RWPE2 (cell line): ENCODE measurements around the gene BIK.

Source experiments
- ATAC-seq: fragments of 200-7000 bp; cut with Tn5 transposase; 3 replicates; pipeline ENCODE4 v1.9.1; 2021; ENCODE audit warnings: low read depth
- DNase-seq: peaks from one replicate; pipeline ENCODE4 v3.0.0-alpha.2; 2020; ENCODE audit warnings: low spot score
- H3K27ac ChIP-seq: fragments of 450-650 bp; 2 replicates; pipeline ENCODE4 v1.5.1; 2017; ENCODE audit warnings: mild to moderate bottlenecking; ENCODE audit not compliant: poor library complexity, severe bottlenecking
- H3K27me3 ChIP-seq: fragments of 250-450 bp; sonication (Bioruptor Pico); 2 replicates; pipeline ENCODE4 v1.5.1; 2021; ENCODE audit warnings: mild to moderate bottlenecking, moderate library complexity; ENCODE audit not compliant: insufficient read depth, poor library complexity, severe bottlenecking
- H3K36me3 ChIP-seq: fragments of 250-450 bp; sonication (Bioruptor Pico); 2 replicates; pipeline ENCODE4 v1.5.1; 2020; ENCODE audit warnings: low read depth, mild to moderate bottlenecking, moderate library complexity
- H3K4me1 ChIP-seq: fragments of 250-450 bp; sonication (Bioruptor Pico); 2 replicates; pipeline ENCODE4 v1.5.1; 2021; ENCODE audit warnings: mild to moderate bottlenecking, moderate library complexity; ENCODE audit not compliant: insufficient read depth, poor library complexity, severe bottlenecking
- H3K4me3 ChIP-seq: fragments of 250-450 bp; sonication (Bioruptor Pico); 2 replicates; pipeline ENCODE4 v1.5.1; 2021; ENCODE audit warnings: mild to moderate bottlenecking, moderate library complexity; ENCODE audit not compliant: severe bottlenecking
- H3K9me3 ChIP-seq: fragments of 250-450 bp; sonication (Bioruptor Pico); 2 replicates; pipeline ENCODE4 v1.5.1; 2021; ENCODE audit warnings: mild to moderate bottlenecking, moderate library complexity; ENCODE audit not compliant: severe bottlenecking
- TF ChIP-seq, protein P1 (sequence below): fragments of 450-650 bp; IDR thresholded peaks from one replicate; pipeline ENCODE4 v1.5.1; 2017; ENCODE audit warnings: mild to moderate bottlenecking, moderate library complexity; ENCODE audit not compliant: poor library complexity, severe bottlenecking

Gene BIK

DNA sequence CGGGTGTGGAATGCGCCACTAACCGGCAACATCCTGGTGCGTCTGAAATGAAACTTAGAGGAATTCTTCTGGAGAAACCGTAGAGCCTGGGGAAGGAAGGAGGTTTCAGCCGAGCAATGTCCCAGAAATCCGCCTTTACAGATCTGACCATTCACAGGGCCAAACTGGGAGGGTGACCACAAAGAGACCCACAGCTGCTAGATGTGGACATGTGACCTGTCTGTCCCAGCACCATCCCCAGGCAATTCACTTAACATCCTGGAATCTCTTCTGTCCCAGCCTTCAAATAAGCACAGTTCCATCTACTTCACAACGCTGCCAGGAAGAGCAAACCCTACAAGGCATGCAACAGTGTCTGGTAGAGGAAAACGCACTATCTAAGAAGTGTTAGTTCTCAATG lies 22.9 kb downstream of the BIK start:
- peaks cover 43% of the 10 kb centered on the region for H3K36me3 ChIP-seq
- no peak for ATAC-seq

GRCh38 chr22:43134553-43134952 lies 24.0 kb downstream of the BIK start:
- no peaks in the 10 kb centered on the region for H3K27me3 ChIP-seq
- H3K4me1 ChIP-seq, result no peaks in the 10 kb centered on the region
- no peaks in the 10 kb centered on the region for H3K9me3 ChIP-seq
- no peak overlapping the region for H3K27ac ChIP-seq
- DNase-seq (no peak), ATAC-seq (no peak)
- no peak overlapping the region for H3K4me3 ChIP-seq
- TF ChIP-seq, protein P1, sequence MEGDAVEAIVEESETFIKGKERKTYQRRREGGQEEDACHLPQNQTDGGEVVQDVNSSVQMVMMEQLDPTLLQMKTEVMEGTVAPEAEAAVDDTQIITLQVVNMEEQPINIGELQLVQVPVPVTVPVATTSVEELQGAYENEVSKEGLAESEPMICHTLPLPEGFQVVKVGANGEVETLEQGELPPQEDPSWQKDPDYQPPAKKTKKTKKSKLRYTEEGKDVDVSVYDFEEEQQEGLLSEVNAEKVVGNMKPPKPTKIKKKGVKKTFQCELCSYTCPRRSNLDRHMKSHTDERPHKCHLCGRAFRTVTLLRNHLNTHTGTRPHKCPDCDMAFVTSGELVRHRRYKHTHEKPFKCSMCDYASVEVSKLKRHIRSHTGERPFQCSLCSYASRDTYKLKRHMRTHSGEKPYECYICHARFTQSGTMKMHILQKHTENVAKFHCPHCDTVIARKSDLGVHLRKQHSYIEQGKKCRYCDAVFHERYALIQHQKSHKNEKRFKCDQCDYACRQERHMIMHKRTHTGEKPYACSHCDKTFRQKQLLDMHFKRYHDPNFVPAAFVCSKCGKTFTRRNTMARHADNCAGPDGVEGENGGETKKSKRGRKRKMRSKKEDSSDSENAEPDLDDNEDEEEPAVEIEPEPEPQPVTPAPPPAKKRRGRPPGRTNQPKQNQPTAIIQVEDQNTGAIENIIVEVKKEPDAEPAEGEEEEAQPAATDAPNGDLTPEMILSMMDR, result no peak
- H3K36me3 ChIP-seq, result peaks cover 55% of the 10 kb centered on the region

More for the DNA sequence above, 22.9 kb downstream of the BIK start:
- Histone ChIP-seq H3K4me1 (no peaks in the 10 kb centered on the region), H3K9me3 (no peaks in the 10 kb centered on the region), H3K4me3 (no peak overlapping the region), H3K27me3 (no peaks in the 10 kb centered on the region), H3K27ac (no peak overlapping the region)
- TF ChIP-seq, protein P1, result no peak
- DNase-seq, result no peak

DNA sequence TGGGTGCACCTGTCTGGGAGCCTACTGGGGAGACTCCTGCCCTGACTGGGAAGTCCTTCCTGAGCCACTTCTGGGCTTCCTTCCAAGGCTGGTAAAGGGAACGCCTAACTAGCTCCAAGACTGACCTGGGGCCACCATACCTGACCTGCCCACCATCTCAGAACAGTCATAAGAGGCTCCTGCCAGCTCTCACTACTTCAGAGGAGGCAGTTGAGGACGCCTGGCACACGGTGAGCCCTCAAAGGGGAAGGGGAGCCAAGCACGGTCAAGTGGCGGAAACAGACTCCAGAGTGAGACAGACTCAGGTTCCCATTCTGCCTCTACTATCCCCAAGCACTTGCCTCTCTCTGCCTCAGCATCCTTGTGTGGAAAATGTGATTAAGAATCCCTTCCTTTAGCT lies 25.0 kb downstream of the BIK start:
- no peaks in the 10 kb centered on the region for H3K9me3 ChIP-seq
- H3K36me3 ChIP-seq, result peaks cover 65% of the 10 kb centered on the region
- TF ChIP-seq, protein P1, result no peak
- H3K4me3 ChIP-seq, result no peak overlapping the region
- no peaks in the 10 kb centered on the region for H3K4me1 ChIP-seq
- H3K27ac ChIP-seq, result no peak overlapping the region
- no peaks in the 10 kb centered on the region for H3K27me3 ChIP-seq
- ATAC-seq, result no peak
- DNase-seq, result no peak

- no peak for DNase-seq
- Histone ChIP-seq H3K27me3 (no peaks in the 10 kb centered on the region), H3K27ac (no peak overlapping the region), H3K36me3 (peaks cover 68% of the 10 kb centered on the region), H3K9me3 (no peaks in the 10 kb centered on the region), H3K4me1 (no peaks in the 10 kb centered on the region), H3K4me3 (no peak overlapping the region)
- TF ChIP-seq, protein P1, result peak; percentile 63
- no peak; the same call in 2 of the 3 replicates for ATAC-seq
Measured at GRCh38 chr22:43136255-43136654, 25.7 kb downstream of the BIK start.

DNA sequence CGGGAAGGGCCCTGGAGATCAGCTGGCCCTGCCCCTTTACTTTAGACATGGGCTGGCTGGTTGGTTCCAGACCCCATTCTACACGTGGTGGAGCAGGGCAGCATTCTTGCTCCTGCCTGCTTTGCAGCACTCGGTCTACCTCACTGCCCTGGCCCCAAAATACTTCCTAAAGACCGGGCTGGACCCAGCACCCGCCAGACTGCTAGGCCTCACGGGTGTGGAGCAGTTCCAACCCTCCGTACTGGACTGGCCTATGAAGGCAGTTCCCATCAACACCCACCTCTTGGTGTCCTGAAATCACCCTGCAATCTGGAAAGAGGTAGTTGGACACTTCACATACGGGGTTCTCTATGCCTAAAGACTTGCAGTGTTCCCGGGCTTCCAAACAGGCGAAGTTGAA lies 26.3 kb downstream of the BIK start:
- no peaks in the 10 kb centered on the region for H3K27me3 ChIP-seq
- H3K36me3 ChIP-seq, result peaks cover 72% of the 10 kb centered on the region
- H3K4me3 ChIP-seq, result no peak overlapping the region
- H3K9me3 ChIP-seq, result no peaks in the 10 kb centered on the region
- no peak for ATAC-seq
- TF ChIP-seq, protein P1, result no peak
- H3K27ac ChIP-seq, result no peak overlapping the region
- H3K4me1 ChIP-seq, result peaks cover 2% of the 10 kb centered on the region
- no peak for DNase-seq
